GM19193 (cell line): ENCODE measurements around the gene BAIAP2.

Source experiments
- POLR2A ChIP-seq: IDR thresholded peaks from 4 replicates; pipeline ENCODE4 v1.6.1; 2011; ENCODE audit not compliant: insufficient read depth, insufficient read length; ENCODE audit errors: extremely low read depth

BAIAP2 gene

DNA sequence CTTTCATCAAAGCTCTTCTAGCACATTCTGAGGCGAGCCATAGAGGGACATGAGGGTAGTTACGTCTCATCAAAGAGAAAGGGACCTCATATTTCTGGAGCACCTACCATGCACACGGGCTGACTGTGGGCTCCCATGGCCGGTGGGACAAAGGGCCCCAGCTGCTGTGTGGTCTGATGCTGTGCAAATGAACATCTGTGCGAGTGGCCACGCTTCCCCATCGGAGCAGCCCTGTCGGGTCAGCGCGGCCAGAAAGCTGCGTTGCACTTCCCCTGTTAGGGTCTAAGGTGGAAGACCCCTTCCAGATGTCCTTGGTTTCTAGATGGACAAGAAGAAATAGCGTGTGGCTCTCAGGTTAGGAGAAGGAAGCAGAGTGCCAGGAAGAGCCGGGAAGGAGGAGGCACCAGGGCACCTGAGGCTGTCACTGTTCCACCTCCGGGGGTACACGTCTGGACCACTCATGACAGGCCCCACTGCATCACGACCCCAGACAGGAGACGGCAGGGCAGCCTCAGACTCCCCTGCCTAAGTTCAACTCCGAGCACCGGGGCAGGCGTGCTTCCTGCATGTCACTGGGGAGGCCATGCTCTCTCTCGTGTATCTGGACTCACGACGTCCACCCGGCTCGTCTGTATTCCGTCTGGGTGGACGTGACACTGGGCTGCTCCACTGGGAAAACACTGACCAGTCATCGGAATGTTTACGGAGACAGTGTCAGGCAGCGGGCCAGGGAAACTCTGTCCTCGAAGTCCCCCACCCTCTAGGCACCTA, 8.5 kb upstream of the BAIAP2 start:
- no peak for TF ChIP-seq POLR2A

DNA sequence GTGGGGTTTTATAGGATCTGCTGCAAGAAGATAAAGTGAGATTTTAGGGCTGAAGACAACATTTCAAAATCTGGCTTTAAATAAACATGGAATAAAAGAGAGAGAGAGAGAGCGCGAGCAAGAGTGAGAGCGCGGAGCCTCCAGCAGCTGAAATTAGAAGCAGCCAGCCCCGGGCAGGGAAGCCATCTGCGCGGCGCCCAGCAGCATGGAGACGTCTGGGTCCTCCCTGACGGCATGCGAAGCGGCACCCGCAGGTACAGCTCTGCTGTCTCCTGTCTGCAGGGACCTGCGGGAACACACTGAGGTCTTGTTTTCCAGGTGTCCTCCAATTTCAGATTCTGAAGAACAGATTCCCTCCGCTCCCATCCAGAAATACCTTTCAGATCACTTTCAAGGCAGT, 7.9 kb upstream of the BAIAP2 start:
- TF ChIP-seq POLR2A, result no peak

DNA sequence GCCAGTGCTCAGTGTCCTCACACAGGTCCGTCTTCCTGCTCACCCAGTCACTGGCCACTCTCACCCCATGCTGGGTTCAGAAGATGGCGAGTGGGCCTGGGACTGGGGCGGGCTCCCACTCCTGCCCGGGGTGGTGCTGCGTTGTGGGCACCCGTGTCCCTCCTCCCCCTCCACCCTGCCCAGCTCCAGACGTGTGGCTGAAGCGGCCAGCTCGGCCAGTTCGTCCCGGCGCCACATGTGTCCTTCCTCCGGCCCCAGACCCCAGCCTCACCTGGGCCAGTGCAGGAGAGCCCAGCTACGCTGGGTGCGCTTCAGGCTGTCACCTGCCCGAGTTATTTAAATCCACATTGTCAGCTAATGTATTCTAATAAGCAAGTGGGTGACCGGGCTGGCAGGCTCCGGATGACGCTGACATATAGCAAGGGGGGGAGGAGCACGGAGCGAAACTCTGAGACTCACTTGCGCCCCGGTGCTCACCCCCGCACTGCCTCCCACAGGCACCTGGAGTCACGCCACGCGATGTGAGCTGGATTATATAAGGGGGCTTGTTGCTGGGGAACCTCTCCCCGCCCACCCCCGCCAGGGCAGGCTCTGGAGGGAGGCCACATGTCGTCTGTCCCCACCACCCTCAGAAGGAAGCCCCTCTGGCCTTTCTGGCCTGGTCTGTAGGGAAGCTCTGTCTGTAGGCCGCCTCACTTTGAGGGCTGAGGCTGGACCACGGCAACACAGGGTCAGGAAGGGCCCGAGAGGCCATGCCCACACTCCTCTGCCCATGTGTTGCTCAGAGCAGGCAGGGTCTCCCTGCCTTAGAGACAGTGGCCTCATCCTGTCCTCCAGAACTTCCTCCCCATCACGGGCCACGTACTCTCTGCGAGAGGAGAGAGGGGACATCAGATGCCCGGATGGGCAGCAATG, 7.1 kb upstream of the BAIAP2 start:
- no peak for TF ChIP-seq POLR2A

DNA sequence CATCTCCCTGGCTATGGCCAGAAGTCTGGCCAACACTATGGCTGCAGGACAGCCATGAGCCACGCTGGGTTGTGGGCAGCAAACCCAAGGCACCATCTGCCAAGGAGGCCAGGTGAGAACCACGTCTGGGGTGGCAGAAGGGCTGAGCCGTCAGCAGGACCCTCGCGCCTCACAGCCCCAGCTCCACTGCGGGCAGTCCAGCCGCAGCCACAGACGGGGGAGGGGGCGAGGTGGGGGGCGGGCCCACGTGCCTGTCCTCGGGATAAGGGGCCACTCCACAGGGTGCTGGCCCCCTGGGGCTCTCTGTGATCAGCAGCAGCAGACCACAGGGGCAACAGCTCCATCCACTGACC, 6.5 kb upstream of the BAIAP2 start:
- TF ChIP-seq POLR2A, result no peak

- TF ChIP-seq POLR2A, result no peak
Observed at GRCh38 chr17:81029859-81030258, 5.1 kb upstream of the BAIAP2 start.

GRCh38 chr17:81030741-81031565, 4.0 kb upstream of the BAIAP2 start:
- no peak for TF ChIP-seq POLR2A

GRCh38 chr17:81031566-81032550, 3.1 kb upstream of the BAIAP2 start:
- TF ChIP-seq POLR2A, result no peak

DNA sequence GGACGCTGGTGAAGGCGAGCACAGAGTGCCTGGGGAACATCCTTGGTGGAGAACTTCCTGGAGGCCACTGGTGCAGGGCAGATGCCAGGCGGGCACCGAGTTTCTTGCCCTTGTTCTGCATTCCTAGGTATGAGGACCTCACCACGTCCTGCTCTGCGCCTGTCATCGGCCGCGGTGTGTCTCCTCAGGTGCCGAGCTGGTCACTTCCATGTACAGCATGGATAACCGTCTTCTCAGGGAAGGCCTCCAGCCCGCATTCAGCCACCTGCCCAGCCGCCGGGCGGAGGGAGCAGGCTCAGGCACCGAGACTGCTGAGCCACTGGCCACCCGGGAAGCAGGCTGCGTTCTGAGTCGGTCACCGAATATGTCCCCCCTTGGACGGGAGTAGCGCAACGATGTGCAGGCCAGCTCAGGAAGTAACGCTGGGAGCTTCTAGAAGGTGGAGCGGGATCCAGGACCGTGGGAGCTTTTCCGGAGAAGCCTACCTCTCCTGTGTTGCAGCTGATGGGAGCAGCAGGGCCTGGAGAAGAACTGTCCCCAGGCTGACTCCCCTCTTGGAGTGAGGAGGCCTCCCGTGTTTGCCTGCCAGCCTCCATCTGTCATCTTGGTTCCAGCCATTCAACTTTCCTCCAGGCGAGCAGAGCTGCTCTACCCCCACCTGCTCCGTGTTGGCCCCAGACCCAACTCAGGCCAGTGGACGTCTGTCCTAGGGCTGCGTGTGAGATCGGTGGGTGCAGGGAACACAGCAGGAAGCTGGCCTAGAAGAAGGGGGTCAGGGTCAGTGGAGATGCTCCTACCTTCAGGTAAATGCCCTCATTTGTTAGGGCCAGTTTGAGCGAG, 2.1 kb upstream of the BAIAP2 start:
- no peak for TF ChIP-seq POLR2A

GRCh38 chr17:81033535-81034167, 1.3 kb upstream of the BAIAP2 start:
- no peak for TF ChIP-seq POLR2A

DNA sequence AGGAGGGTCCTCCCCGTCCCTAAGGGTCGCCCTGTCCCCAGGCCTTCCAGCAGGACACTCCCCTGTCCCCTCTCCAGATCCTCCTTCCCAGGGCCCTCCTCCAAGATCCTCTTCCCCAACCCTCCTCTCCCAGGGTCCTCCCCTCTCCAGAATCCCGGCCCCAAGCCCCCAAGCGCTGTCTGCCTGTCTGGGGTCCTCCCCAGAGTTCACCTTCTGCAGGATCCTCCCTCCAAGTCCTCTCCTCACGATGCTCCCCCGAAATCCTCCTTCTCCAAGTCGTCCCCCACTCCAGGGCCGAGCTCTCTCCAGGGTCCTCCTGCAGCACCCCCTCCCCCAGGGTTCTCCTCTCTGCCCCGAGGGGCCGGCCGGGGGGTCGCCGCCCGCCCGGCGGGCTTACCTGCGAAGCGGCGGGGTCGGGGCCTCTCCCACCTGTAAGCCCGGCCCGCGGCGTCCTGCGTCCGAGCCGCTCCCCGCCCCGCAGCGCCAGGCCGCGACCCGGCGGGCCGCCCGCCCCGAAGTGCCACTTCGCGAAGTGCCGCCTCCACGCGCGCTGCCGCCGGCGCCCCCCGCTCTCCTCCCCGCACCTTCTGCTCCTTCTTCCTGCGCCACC, 678 bp upstream of the BAIAP2 start:
- TF ChIP-seq POLR2A, result no peak

- no peak for TF ChIP-seq POLR2A
Observed at GRCh38 chr17:81035521-81036196, 708 bp downstream of the BAIAP2 start.
